Lower leg skin (tissue), 4 donors: ENCODE measurements around the gene TRAPPC3. TPM values are rescaled to one million over a fixed set of nuclear protein-coding genes. Genes with fewer than 3 reads are reported as not detected.

ENCODE experiments used
- DNase-seq, 2 donors: peaks; one replicate each; pipeline ENCODE4 v3.0.0-alpha.2; 2019; ENCODE audit warnings: low spot score in 2 of 2
- H3K4me3 ChIP-seq: fragments of 200-600 bp; sonication (generic); 2 replicates; pipeline ENCODE4 v1.5.1; 2017; ENCODE audit warnings: mild to moderate bottlenecking, low read depth; ENCODE audit not compliant: poor library complexity, severe bottlenecking
- POLR2A ChIP-seq, 2 donors: fragments of 450-650 bp; IDR thresholded peaks; one replicate each; pipeline ENCODE4 v1.6.1; 2016 to 2017; ENCODE audit warnings: antibody characterized with exemption in 2 of 2, mild to moderate bottlenecking in 1 of 2, moderate library complexity in 1 of 2
- whole genome bisulfite sequencing, 2 donors: methylation state at CpG; one replicate each; pipeline ENCODE4 v1.1.5; 2018; 5-methylcytosine and 5-hydroxymethylcytosine counted together
- intact Hi-C: fragments of 100-400 bp; cut with DNase I; formaldehyde crosslinking; loops from one replicate; pipeline ENCODE4 v1.15.0; 2023; ENCODE audit warnings: low total_unique reads
- total RNA-seq, 4 donors: library from RNA; depleted of rRNA; stranded (reverse); fragments of >200 nt; gene quantifications; one replicate each; pipeline ENCODE4 v1.1.0, GENCODE V29; 2016
- TF ChIP-seq, protein P1 (sequence below), 3 donors: fragments of 450-650 bp; IDR thresholded peaks; one replicate each; pipeline ENCODE4 v1.5.1; 2016; ENCODE audit warnings: antibody characterized with exemption in 3 of 3, mild to moderate bottlenecking in 3 of 3, moderate library complexity in 2 of 3

Gene TRAPPC3
- total RNA-seq, 4 donors from 2014 or later, result 78.3 to 113 (median 104) TPM

GRCh38 chr1:36093929-36094328 is 55.4 kb downstream of the TRAPPC3 start:
- H3K4me3 ChIP-seq, result no peak overlapping the region
- no peak for TF ChIP-seq POLR2A (IDR thresholded peaks at IDR 0.05)
- TF ChIP-seq, protein P1, sequence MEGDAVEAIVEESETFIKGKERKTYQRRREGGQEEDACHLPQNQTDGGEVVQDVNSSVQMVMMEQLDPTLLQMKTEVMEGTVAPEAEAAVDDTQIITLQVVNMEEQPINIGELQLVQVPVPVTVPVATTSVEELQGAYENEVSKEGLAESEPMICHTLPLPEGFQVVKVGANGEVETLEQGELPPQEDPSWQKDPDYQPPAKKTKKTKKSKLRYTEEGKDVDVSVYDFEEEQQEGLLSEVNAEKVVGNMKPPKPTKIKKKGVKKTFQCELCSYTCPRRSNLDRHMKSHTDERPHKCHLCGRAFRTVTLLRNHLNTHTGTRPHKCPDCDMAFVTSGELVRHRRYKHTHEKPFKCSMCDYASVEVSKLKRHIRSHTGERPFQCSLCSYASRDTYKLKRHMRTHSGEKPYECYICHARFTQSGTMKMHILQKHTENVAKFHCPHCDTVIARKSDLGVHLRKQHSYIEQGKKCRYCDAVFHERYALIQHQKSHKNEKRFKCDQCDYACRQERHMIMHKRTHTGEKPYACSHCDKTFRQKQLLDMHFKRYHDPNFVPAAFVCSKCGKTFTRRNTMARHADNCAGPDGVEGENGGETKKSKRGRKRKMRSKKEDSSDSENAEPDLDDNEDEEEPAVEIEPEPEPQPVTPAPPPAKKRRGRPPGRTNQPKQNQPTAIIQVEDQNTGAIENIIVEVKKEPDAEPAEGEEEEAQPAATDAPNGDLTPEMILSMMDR (IDR thresholded peaks at IDR 0.05), result no peak
- WGBS, 2 donors, result 49 to 50% methylated on average over 3 of the region's 3 CpGs
- intact Hi-C loops, result no loop called here
- no peak for DNase-seq

GRCh38 chr1:36093226-36093625 is 56.1 kb downstream of the TRAPPC3 start:
- H3K4me3 ChIP-seq, result no peak overlapping the region
- DNase-seq, result no peak
- intact Hi-C loops, result no loop called here
- 78 to 80% methylated on average over 6 to 7 of the region's 7 CpGs for WGBS, 2 donors
- no peak for TF ChIP-seq POLR2A (IDR thresholded peaks at IDR 0.05)
- TF ChIP-seq, protein P1 (IDR thresholded peaks at IDR 0.05), result no peak

DNA sequence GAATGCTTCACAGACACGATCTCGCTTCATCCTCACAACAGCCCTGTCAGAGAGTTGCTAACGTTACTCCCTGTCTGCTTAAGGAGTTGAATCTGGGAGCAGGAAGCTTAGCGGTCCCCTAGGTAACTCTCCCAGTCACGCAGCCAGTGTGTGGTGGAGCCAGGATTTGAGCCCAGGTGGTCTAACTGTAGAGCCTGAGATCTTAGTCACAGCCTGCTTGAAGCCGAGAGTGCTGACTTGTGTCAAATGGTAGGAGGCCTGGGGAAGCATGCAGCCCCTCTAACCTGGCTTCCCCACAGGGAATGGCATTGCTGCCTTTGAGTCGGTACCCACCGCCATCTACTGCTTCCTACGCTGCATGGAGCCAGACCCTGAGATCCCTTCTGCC is 56.5 kb downstream of the TRAPPC3 start:
- intact Hi-C loops, result no loop called here
- no peak overlapping the region for H3K4me3 ChIP-seq
- 93 to 95% methylated on average over 9 of the region's 9 CpGs for WGBS, 2 donors
- no peak for TF ChIP-seq POLR2A (IDR thresholded peaks at IDR 0.05)
- TF ChIP-seq, protein P1 (IDR thresholded peaks at IDR 0.05), result no peak
- DNase-seq, result no peak

- intact Hi-C loops, result no loop called here
- no peak for DNase-seq
- 93 to 95% methylated on average over 17 of the region's 17 CpGs for WGBS, 2 donors
- TF ChIP-seq POLR2A (IDR thresholded peaks at IDR 0.05), result no peak
- TF ChIP-seq, protein P1 (IDR thresholded peaks at IDR 0.05), result no peak
- H3K4me3 ChIP-seq, result no peak overlapping the region
Measured at GRCh38 chr1:36092166-36092797, 57.0 kb downstream of the TRAPPC3 start.

DNA sequence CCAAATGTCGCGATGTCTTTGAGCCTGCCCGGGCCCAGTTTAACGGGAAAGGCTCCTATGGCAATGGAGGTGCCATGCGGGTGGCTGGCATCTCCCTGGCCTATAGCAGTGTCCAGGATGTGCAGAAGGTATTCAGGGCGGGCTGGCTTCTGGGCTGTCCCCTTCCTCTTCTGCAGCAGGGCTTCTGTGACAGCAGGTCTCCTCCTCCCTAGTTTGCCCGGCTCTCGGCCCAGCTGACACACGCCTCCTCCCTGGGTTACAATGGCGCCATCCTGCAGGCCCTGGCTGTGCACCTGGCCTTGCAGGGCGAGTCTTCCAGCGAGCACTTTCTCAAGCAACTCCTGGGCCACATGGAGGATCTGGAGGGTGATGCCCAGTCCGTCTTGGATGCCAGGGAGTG is 57.6 kb downstream of the TRAPPC3 start:
- 87 to 90% methylated on average over 12 to 13 of the region's 13 CpGs for WGBS, 2 donors
- no peak overlapping the region for H3K4me3 ChIP-seq
- peak in 1 of 2 donors; percentile 79 for DNase-seq
- intact Hi-C loops, result no loop called here
- TF ChIP-seq, protein P1 (IDR thresholded peaks at IDR 0.05), result no peak
- no peak for TF ChIP-seq POLR2A (IDR thresholded peaks at IDR 0.05)

DNA sequence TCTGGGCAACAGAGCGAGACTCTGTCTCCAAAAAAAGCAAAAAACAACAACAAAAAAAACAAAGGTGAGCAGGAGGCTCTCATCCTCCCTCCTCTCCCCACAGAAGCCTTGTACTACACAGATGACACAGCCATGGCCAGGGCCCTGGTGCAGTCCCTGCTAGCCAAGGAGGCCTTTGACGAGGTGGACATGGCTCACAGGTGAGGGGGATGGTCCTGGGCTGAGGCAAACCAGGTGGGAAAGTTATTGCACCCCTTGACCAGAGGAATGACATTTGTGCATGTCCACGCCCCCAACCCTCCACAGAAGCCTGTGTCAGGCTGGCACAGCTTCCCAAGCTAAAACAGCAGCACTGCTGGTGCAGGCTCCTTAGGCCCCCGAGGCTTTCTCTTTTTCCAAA is 58.1 kb downstream of the TRAPPC3 start:
- WGBS, 2 donors, result 80 to 92% methylated on average over 4 of the region's 4 CpGs
- TF ChIP-seq, protein P1 (IDR thresholded peaks at IDR 0.05), result no peak
- TF ChIP-seq POLR2A (IDR thresholded peaks at IDR 0.05), result no peak

More for the DNA sequence above, 58.1 kb downstream of the TRAPPC3 start:
- no peak overlapping the region for H3K4me3 ChIP-seq
- intact Hi-C loops, result no loop called here
- DNase-seq, result peak in 1 of 2 donors; percentile 71
